Upper lobe of left lung (tissue), 6 donors: ENCODE measurements around the gene FHIT. TPM values are rescaled to one million over a fixed set of nuclear protein-coding genes. Genes with fewer than 3 reads are reported as not detected.

Experiments used
- ATAC-seq, 2 donors: fragments of 200-7000 bp; cut with Tn5 transposase; one replicate each; pipeline ENCODE4 v1.9.1; 2022; ENCODE audit warnings: mild to moderate bottlenecking in 2 of 2, moderate library complexity in 2 of 2; ENCODE audit not compliant: low FRiP score in 2 of 2
- DNase-seq, 2 donors: peaks; one replicate each; pipeline ENCODE4 v3.0.0-alpha.2; 2019 to 2020
- H3K27ac ChIP-seq, 4 donors: fragments of 200-600 bp; sonication (generic); one replicate each; pipeline ENCODE4 v1.5.1; 2016 to 2019
- H3K27me3 ChIP-seq, 4 donors: fragments of 200-600 bp; sonication (generic); one replicate each; pipeline ENCODE4 v1.5.1; 2017 to 2019
- H3K36me3 ChIP-seq, 4 donors: fragments of 200-600 bp; sonication (generic); one replicate each; pipeline ENCODE4 v1.5.1; 2016 to 2019
- H3K4me1 ChIP-seq, 4 donors: fragments of 200-600 bp; sonication (generic); one replicate each; pipeline ENCODE4 v1.5.1; 2018 to 2019
- H3K4me3 ChIP-seq, 4 donors: fragments of 200-600 bp; sonication (generic); one replicate each; pipeline ENCODE4 v1.5.1; 2017 to 2019; ENCODE audit warnings: mild to moderate bottlenecking in 2 of 4, moderate library complexity in 1 of 4
- H3K9me3 ChIP-seq, 4 donors: fragments of 200-600 bp; sonication (generic); one replicate each; pipeline ENCODE4 v1.5.1; 2018 to 2019
- CTCF ChIP-seq, 6 experiments: fragments of 450-650 bp in 4 of 6; fragments of 200-600 bp in 2 of 6; sonication (generic) in 2 of 6; IDR thresholded peaks; one replicate each; pipeline ENCODE4 v1.5.1; 2016 to 2019; ENCODE audit warnings: antibody characterized with exemption in 6 of 6
- EP300 ChIP-seq, 4 donors: sonication (generic); formaldehyde crosslinking; IDR thresholded peaks; one replicate each; pipeline ENCODE4 v1.5.1; 2017; ENCODE audit warnings: antibody characterized with exemption in 4 of 4, control low read depth in 2 of 4
- POLR2A ChIP-seq, 4 donors: fragments of 450-650 bp; IDR thresholded peaks; one replicate each; pipeline ENCODE4 v1.5.1; 2016 to 2017; ENCODE audit warnings: antibody characterized with exemption in 4 of 4, mild to moderate bottlenecking in 2 of 4
- POLR2AphosphoS5 ChIP-seq, 2 donors: sonication (generic); formaldehyde crosslinking; IDR thresholded peaks; one replicate each; pipeline ENCODE4 v1.5.1; 2017; ENCODE audit warnings: antibody characterized with exemption in 2 of 2
- WGBS, 2 donors: methylation state at CpG; one replicate each; pipeline ENCODE4 v1.1.5; 2017 to 2018; 5-methylcytosine and 5-hydroxymethylcytosine counted together
- total RNA-seq, 6 donors: library from RNA; depleted of rRNA in 4 of 6; stranded (reverse); fragments of >200 nt in 4 of 6; gene quantifications; one replicate each; pipeline versions ENCODE4 v1.1.0 to v1.2.1, GENCODE V29; 2016 to 2021
- donor health status: DM: no; HTN: no; CAD: no; lungs with moderate emphysema.
- donor health status: DM: no; HTN: yes; CAD: no; lungs with severe emphysema.

The FHIT gene
- total RNA-seq, 6 donors from 2014 or later = 6.8 to 56.6 (median 11.1) TPM

- 60 to 68% methylated on average over 6 of the region's 6 CpGs for WGBS, 2 donors
- H3K9me3 ChIP-seq = no peaks in the 10 kb centered on the region
- no peaks in the 10 kb centered on the region for H3K36me3 ChIP-seq
- H3K4me1 ChIP-seq = no peaks in the 10 kb centered on the region
- no peak overlapping the region for H3K4me3 ChIP-seq
- H3K27ac ChIP-seq = no peak overlapping the region
- no peak for TF ChIP-seq POLR2AphosphoS5 (IDR thresholded peaks at IDR 0.05)
- no peak for TF ChIP-seq CTCF (IDR thresholded peaks at IDR 0.05)
- no peak for TF ChIP-seq EP300 (IDR thresholded peaks at IDR 0.05)
- TF ChIP-seq POLR2A (IDR thresholded peaks at IDR 0.05) = no peak
- DNase-seq = peak in 1 of 2 donors; percentile 30
- H3K27me3 ChIP-seq = no peaks in the 10 kb centered on the region
- ATAC-seq = no peak
Observed at GRCh38 chr3:59749291-59749690, 1502.0 kb downstream of the FHIT start.

- H3K27me3 ChIP-seq = no peaks in the 10 kb centered on the region
- no peaks in the 10 kb centered on the region for H3K36me3 ChIP-seq
- 75 to 97% methylated on average over 3 of the region's 3 CpGs for WGBS, 2 donors
- no peak overlapping the region for H3K27ac ChIP-seq
- TF ChIP-seq CTCF (IDR thresholded peaks at IDR 0.05) (no peak), POLR2AphosphoS5 (IDR thresholded peaks at IDR 0.05) (no peak), EP300 (IDR thresholded peaks at IDR 0.05) (no peak), POLR2A (IDR thresholded peaks at IDR 0.05) (no peak)
- DNase-seq = no peak
- no peak overlapping the region for H3K4me3 ChIP-seq
- no peaks in the 10 kb centered on the region for H3K9me3 ChIP-seq
- H3K4me1 ChIP-seq = no peaks in the 10 kb centered on the region
- ATAC-seq = no peak
Observed at GRCh38 chr3:59746585-59746984, 1504.7 kb downstream of the FHIT start.

- WGBS, 2 donors = 80 to 89% methylated on average over 3 of the region's 3 CpGs
Observed at GRCh38 chr3:59737241-59737640, 1514.0 kb downstream of the FHIT start.

GRCh38 chr3:59734061-59734460 lies 1517.2 kb downstream of the FHIT start:
- no peak overlapping the region for H3K4me3 ChIP-seq
- H3K36me3 ChIP-seq = no peaks in the 10 kb centered on the region
- 71 to 78% methylated on average over 4 of the region's 4 CpGs for WGBS, 2 donors
- no peaks in the 10 kb centered on the region for H3K9me3 ChIP-seq
- no peak for DNase-seq
- H3K4me1 ChIP-seq = no peaks in the 10 kb centered on the region
- no peaks in the 10 kb centered on the region for H3K27me3 ChIP-seq
- no peak for ATAC-seq
- TF ChIP-seq CTCF (IDR thresholded peaks at IDR 0.05) (no peak), POLR2A (IDR thresholded peaks at IDR 0.05) (no peak), POLR2AphosphoS5 (IDR thresholded peaks at IDR 0.05) (no peak), EP300 (IDR thresholded peaks at IDR 0.05) (no peak)
- H3K27ac ChIP-seq = no peak overlapping the region

More at GRCh38 chr3:59737241-59737640, 1514.0 kb downstream of the FHIT start:
- Histone ChIP-seq H3K4me1 (no peaks in the 10 kb centered on the region), H3K27me3 (no peaks in the 10 kb centered on the region), H3K36me3 (no peaks in the 10 kb centered on the region), H3K4me3 (no peak overlapping the region), H3K9me3 (no peaks in the 10 kb centered on the region), H3K27ac (no peak overlapping the region)
- TF ChIP-seq POLR2A (IDR thresholded peaks at IDR 0.05) (no peak), EP300 (IDR thresholded peaks at IDR 0.05) (no peak), POLR2AphosphoS5 (IDR thresholded peaks at IDR 0.05) (no peak), CTCF (IDR thresholded peaks at IDR 0.05) (no peak)
- DNase-seq = no peak
- no peak for ATAC-seq

GRCh38 chr3:59733041-59733809 lies 1518.0 kb downstream of the FHIT start:
- H3K27me3 ChIP-seq = no peaks in the 10 kb centered on the region
- no peak overlapping the region for H3K27ac ChIP-seq
- no peaks in the 10 kb centered on the region for H3K9me3 ChIP-seq
- no peak overlapping the region for H3K4me3 ChIP-seq
- no peak for TF ChIP-seq POLR2AphosphoS5 (IDR thresholded peaks at IDR 0.05)
- TF ChIP-seq CTCF (IDR thresholded peaks at IDR 0.05) = no peak
- no peak for TF ChIP-seq POLR2A (IDR thresholded peaks at IDR 0.05)
- no peak for TF ChIP-seq EP300 (IDR thresholded peaks at IDR 0.05)
- H3K4me1 ChIP-seq = no peaks in the 10 kb centered on the region
- H3K36me3 ChIP-seq = no peaks in the 10 kb centered on the region
- DNase-seq (no peak), ATAC-seq (no peak)
- WGBS, 2 donors = 81 to 86% methylated on average over 6 of the region's 6 CpGs
